Mucosa of rectum (tissue), 2 donors: ENCODE data around the gene BSDC1.
A peak's percentile ranks its signal among the peaks of the same experiment; 100 is the strongest.

ENCODE experiments used
- H3K27ac ChIP-seq, 2 donors: one replicate each; pipeline ENCODE4 v1.7.0; 2013; ENCODE audit warnings: inconsistent platforms in 2 of 2, low read depth in 2 of 2, low read length in 2 of 2
- H3K27me3 ChIP-seq, 2 donors: one replicate each; pipeline ENCODE4 v1.7.0; 2013; ENCODE audit warnings: low read length in 2 of 2; ENCODE audit not compliant: control insufficient read depth in 2 of 2, insufficient read depth in 2 of 2
- H3K36me3 ChIP-seq, 2 donors: one replicate each; pipeline ENCODE4 v1.7.0; 2013; ENCODE audit warnings: low read length in 2 of 2; ENCODE audit not compliant: control insufficient read depth in 2 of 2, insufficient read depth in 2 of 2
- H3K4me1 ChIP-seq, 2 donors: one replicate each; pipeline ENCODE4 v1.7.0; 2013; ENCODE audit warnings: low read length in 2 of 2, mild to moderate bottlenecking in 1 of 2; ENCODE audit not compliant: control insufficient read depth in 2 of 2, insufficient read depth in 2 of 2
- H3K4me3 ChIP-seq, 2 donors: one replicate each; pipeline ENCODE4 v1.7.0; 2013; ENCODE audit warnings: low read length in 2 of 2
- H3K9ac ChIP-seq, 2 donors: one replicate each; pipeline ENCODE4 v1.7.0; 2013; ENCODE audit warnings: low read length in 2 of 2, low read depth in 1 of 2, mild to moderate bottlenecking in 1 of 2
- H3K9me3 ChIP-seq, 2 donors: one replicate each; pipeline ENCODE4 v1.7.0; 2013; ENCODE audit warnings: low read length in 2 of 2; ENCODE audit not compliant: control insufficient read depth in 2 of 2
- donor health status: healthy.
- donor health status: Normal muscosa, but diverticular disease.

BSDC1 gene

GRCh38 chr1:32376199-32376598, 18.0 kb downstream of the BSDC1 start:
- H3K4me1 ChIP-seq = no peaks in the 10 kb centered on the region
- no peak overlapping the region for H3K27ac ChIP-seq
- H3K9me3 ChIP-seq = no peaks in the 10 kb centered on the region
- H3K4me3 ChIP-seq = no peak overlapping the region
- H3K36me3 ChIP-seq = peaks cover 84 to 92% of the 10 kb centered on the region in 2 donors
- H3K27me3 ChIP-seq = no peaks in the 10 kb centered on the region
- no peak overlapping the region for H3K9ac ChIP-seq

GRCh38 chr1:32373996-32374592, 20.1 kb downstream of the BSDC1 start:
- H3K9me3 ChIP-seq = no peaks in the 10 kb centered on the region
- H3K9ac ChIP-seq = no peak overlapping the region
- H3K27me3 ChIP-seq = no peaks in the 10 kb centered on the region
- no peak overlapping the region for H3K27ac ChIP-seq
- H3K36me3 ChIP-seq = peaks cover 71 to 76% of the 10 kb centered on the region in 2 donors
- H3K4me3 ChIP-seq = no peak overlapping the region
- H3K4me1 ChIP-seq = no peaks in the 10 kb centered on the region

DNA sequence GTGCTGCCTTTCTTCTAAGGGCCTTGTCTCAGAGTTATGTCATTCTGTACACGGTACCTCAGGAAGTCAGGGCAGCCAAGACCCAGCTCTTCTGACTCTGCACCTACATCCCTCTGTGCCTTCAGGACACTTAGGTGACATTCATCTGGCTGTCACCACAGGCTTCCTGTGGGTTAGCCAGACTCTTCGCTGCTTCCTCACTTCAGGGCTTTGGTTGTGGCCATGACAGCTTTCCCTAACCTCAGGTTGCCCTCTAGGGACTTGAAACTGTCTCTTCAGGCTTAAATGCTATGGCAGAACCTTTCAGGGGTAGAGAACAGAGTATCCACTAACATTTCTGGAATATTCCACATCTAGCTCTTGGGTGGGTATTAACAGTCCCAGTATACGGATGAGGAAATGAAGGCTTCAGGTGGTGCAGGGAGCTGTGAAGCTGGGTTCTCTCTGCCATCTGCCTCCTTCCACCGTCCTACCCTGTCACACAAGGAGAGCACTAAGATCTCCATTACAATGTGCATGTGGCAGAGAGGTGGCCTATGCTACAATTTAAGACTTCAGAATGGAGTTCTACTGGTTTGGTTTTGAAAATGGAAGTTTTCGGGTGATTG, 22.0 kb downstream of the BSDC1 start:
- Histone ChIP-seq H3K36me3 (peaks cover 71 to 73% of the 10 kb centered on the region in 2 donors), H3K4me1 (no peaks in the 10 kb centered on the region), H3K9ac (no peak overlapping the region), H3K9me3 (no peaks in the 10 kb centered on the region), H3K4me3 (no peak overlapping the region), H3K27ac (no peak overlapping the region), H3K27me3 (no peaks in the 10 kb centered on the region)

DNA sequence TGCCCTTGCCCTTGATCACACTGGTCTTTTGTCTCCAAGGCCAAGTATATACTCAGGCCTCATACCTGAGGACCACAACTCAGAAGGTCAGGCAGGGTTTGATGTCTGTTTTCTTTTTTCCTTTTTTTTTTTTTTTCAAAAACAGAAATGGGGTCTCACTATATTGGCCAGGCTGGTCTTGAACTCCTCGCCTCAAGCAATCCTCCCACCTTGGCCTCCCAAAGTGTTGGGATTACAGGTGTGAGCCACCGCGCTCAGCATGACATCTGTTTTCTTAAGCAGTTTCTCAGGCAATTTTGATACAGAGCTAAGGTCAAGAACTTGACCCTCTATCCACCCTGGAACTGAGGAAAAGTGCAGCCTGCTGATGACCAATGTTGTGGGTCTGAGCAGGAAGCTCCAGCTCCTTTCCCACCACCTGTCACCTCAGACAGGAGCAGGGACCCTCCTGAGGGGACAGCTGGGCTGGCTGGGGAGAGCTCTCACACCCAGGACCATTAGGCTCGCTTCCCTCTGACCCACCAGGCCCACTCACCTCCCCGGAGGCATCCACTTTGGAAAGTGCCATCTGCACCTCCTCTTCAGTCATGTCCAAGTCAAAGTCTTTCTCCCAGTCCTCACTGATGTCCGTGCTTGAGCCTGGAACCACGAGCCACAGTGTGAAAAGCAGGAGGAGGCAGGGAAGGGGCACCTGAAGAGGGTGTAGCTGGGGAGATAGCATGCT, 26.2 kb downstream of the BSDC1 start:
- Histone ChIP-seq H3K36me3 (peaks cover 66% of the 10 kb centered on the region in 2 donors), H3K4me1 (no peaks in the 10 kb centered on the region)

DNA sequence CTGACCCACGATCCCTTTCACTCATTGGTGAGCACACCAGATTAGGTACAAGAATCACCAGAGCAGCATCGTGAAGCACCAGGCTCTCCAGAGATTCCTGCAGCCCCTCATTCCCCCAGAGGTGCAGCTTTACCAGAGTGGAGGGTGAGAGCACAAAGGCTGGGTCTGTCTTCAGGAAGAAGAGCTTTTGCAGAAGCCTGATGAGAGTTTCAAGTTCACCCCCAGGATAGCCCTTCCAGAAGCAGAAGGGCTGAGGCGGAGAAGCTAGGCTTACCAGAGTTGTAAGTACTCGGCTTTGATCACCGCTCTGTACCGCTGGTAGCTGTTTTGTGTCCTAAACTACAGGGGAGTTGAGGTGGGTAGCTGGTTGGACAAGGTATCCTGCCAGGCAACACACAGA, 28.8 kb downstream of the BSDC1 start:
- H3K4me3 ChIP-seq = no peak overlapping the region
- peaks cover 5 to 6% of the 10 kb centered on the region in 2 donors for H3K4me1 ChIP-seq
- H3K36me3 ChIP-seq = peaks cover 50% of the 10 kb centered on the region in 2 donors
- H3K9me3 ChIP-seq = no peaks in the 10 kb centered on the region
- H3K27ac ChIP-seq = no peak overlapping the region
- no peak overlapping the region for H3K9ac ChIP-seq
- no peaks in the 10 kb centered on the region for H3K27me3 ChIP-seq

More for the DNA sequence above, 26.2 kb downstream of the BSDC1 start:
- Histone ChIP-seq H3K9me3 (no peaks in the 10 kb centered on the region), H3K4me3 (no peak overlapping the region), H3K9ac (no peak overlapping the region), H3K27ac (no peak overlapping the region), H3K27me3 (no peaks in the 10 kb centered on the region)

GRCh38 chr1:32364836-32365235, 29.4 kb downstream of the BSDC1 start:
- Histone ChIP-seq H3K9ac (no peak overlapping the region), H3K27ac (no peak overlapping the region), H3K36me3 (peaks cover 50% of the 10 kb centered on the region in 2 donors), H3K9me3 (no peaks in the 10 kb centered on the region), H3K27me3 (no peaks in the 10 kb centered on the region), H3K4me3 (no peak overlapping the region), H3K4me1 (peaks cover 5 to 6% of the 10 kb centered on the region in 2 donors)

- peaks cover 42 to 43% of the 10 kb centered on the region in 2 donors for H3K36me3 ChIP-seq
- H3K4me3 ChIP-seq = no peak overlapping the region
- H3K27me3 ChIP-seq = no peaks in the 10 kb centered on the region
- no peaks in the 10 kb centered on the region for H3K9me3 ChIP-seq
- H3K9ac ChIP-seq = no peak overlapping the region
- no peak overlapping the region for H3K27ac ChIP-seq
- peaks cover 5 to 6% of the 10 kb centered on the region in 2 donors for H3K4me1 ChIP-seq
These were observed 30.5 kb downstream of the BSDC1 start for GRCh38 chr1:32363713-32364112.

DNA sequence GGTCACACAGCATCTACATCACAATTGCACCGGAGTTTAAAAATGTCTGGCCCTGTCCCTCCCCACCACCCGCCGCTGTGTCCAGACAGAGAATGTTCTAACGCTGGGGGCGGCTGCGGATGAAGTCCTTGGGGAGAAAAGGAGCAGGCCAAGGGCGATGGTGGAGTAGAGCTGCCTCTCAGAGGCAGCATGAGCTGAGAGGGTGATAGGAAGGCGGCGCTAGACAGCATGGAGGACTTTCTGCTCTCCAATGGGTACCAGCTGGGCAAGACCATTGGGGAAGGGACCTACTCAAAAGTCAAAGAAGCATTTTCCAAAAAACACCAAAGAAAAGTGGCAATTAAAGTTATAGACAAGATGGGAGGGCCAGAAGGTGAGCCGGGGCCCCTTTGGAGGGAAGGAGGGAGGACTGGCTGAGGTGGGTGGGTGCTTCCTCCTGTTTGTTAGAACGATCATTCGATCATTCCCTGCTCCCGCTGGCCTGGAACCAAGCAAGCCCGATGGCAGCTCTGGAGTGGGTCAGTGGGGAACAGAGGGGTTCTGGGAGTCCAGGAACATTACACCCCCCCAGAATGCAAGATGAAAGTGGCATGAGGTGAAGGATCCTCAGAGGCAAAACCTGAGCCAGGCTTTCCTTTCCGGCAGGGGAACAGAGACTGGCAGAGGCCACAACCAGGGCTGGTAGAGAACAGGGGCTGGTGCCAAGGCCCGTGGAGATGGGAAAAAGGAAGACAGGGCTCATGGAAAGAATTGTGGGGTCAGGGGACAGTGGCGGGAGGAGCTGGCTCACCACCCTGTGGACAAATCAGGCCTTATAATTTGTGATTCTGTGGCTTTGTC, 31.5 kb downstream of the BSDC1 start, which contains the start of the genes FAM229A and TSSK3:
Gene FAM229A, minus strand, starts transcription at position 12 of the 840 bp plus-strand sequence. CDS start 394 bp downstream, outside the sequence.
Gene TSSK3, plus strand, starts transcription at position 66 of the 840 bp plus-strand sequence. Its CDS starts 163 bp downstream, at position 229.
- no peaks in the 10 kb centered on the region for H3K9me3 ChIP-seq
- peaks cover 32 to 36% of the 10 kb centered on the region in 2 donors for H3K36me3 ChIP-seq
- peak within 1 kb of the TSS in 1 of 2 donors; percentile 79 for H3K9ac ChIP-seq
- H3K27me3 ChIP-seq = no peaks in the 10 kb centered on the region
- peak within 1 kb of the TSS; percentile 44 to 53 for H3K4me3 ChIP-seq
- H3K27ac ChIP-seq = no peak within 1 kb of the TSS
- H3K4me1 ChIP-seq = peaks cover 5 to 6% of the 10 kb centered on the region in 2 donors

DNA sequence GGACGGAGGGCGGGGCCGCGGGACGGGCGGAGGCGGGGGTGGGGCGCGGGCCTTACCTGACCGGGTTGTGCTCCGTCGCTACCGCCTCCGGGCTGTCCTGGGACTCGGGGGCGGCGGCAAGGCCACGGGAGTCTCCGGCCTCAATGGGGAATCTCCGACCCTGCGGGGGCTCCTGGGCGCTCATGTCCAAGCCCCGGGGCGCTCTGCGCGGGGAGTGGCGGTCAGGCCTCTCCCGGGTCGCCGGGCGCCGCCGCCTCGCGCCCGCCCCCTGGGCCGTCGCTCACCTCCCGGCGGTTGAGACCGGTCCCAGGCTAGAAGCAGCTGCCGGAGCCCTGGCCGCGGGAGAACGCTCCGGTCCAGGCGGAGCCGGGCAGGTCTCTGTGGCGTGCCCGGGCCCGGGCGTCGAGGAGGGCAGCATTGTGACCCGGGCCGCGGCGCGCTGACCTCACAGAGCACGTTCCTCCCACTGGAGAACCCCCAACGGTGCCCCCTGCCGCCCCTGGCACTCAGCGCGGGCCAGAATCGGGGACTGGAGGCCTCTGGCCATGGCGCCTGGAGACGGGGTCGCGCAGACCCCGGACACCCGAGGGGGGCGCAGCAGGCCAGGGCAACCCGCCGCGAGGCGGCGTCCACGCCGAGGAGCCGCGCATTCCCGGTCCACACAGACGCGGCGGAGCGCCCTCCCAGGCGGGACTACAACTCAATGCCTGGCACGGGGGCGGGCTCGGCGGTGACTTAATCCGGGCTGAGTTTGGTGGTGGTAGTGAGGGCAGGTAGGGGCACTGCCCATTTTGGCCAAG, 32.4 kb downstream of the BSDC1 start:
- Histone ChIP-seq H3K27me3 (no peaks in the 10 kb centered on the region), H3K9ac (peak overlapping the region in 1 of 2 donors; percentile 79), H3K9me3 (no peaks in the 10 kb centered on the region), H3K4me3 (peak overlapping the region; percentile 44 to 53), H3K36me3 (peaks cover 24 to 28% of the 10 kb centered on the region in 2 donors), H3K27ac (no peak overlapping the region), H3K4me1 (peaks cover 5 to 6% of the 10 kb centered on the region in 2 donors)
